ENCODE measurements around the gene MS4A10.

Gene MS4A10

GRCh38 chr11:60847896-60848295 lies 62.8 kb downstream of the MS4A10 start:
- no peak overlapping the region for H3K4me3 ChIP-seq (replicated peaks; ENCODE audit: low read depth, low read length)
- DNase-seq (ENCODE audit: extremely low read depth, low read depth): no peak
- TF ChIP-seq, protein P1, sequence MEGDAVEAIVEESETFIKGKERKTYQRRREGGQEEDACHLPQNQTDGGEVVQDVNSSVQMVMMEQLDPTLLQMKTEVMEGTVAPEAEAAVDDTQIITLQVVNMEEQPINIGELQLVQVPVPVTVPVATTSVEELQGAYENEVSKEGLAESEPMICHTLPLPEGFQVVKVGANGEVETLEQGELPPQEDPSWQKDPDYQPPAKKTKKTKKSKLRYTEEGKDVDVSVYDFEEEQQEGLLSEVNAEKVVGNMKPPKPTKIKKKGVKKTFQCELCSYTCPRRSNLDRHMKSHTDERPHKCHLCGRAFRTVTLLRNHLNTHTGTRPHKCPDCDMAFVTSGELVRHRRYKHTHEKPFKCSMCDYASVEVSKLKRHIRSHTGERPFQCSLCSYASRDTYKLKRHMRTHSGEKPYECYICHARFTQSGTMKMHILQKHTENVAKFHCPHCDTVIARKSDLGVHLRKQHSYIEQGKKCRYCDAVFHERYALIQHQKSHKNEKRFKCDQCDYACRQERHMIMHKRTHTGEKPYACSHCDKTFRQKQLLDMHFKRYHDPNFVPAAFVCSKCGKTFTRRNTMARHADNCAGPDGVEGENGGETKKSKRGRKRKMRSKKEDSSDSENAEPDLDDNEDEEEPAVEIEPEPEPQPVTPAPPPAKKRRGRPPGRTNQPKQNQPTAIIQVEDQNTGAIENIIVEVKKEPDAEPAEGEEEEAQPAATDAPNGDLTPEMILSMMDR (IDR thresholded peaks at IDR 0.05; ENCODE audit: low read depth, low read length, missing control alignments): no peak

- no peak for DNase-seq (ENCODE audit: extremely low read depth, low read depth)
- H3K4me3 ChIP-seq (replicated peaks; ENCODE audit: low read depth, low read length): no peak overlapping the region
- TF ChIP-seq, protein P1 (IDR thresholded peaks at IDR 0.05; ENCODE audit: low read depth, low read length, missing control alignments): no peak
These were observed 63.6 kb downstream of the MS4A10 start for GRCh38 chr11:60848714-60849151.

DNA sequence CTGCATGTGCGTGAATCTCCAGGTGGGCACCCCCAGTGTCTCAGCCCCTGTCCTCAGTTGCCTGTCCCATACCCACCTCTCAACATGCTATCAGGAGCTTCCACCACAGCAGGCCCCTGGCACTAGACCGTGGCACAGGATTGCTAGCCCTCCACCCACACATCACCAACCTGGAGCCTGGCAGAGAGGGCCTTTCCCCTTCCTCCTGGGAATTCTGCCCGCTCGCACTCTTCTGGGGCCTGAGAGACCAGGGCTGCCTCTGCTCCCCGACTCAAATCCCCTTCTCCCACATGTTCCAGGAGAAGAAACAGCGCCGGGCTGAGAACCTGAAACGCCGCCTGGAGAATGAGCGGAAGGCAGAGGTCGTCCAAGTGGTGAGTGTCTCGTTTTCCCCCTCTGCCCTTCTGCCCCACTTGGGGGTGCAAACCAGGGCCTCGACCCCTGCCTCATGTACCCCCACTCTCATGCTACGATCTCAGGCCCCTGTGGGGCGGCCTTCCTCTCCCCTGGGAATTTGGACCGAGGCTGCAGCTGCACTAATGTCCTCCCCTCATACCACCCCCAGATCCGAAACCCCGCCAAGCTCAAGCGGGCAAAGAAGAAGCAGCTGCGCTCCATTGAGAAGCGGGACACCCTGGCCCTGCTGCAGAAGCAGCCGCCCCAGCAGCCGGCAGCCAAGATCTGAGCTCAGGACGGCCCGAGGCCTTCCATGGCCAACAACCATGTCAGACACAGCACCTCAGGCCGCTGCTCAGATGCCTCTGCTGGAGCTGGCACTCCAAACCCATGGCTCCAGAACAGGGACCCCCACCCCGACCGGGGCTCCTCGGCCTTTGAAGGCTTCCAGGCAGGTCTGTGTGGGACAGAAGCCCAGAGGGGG lies 64.7 kb downstream of the MS4A10 start:
- TF ChIP-seq, protein P1 (IDR thresholded peaks at IDR 0.05; ENCODE audit: low read depth, low read length, missing control alignments): no peak
- H3K4me3 ChIP-seq (replicated peaks; ENCODE audit: low read depth, low read length): no peak overlapping the region
- no peak for DNase-seq (ENCODE audit: extremely low read depth, low read depth)
